Neutrophil (primary cell): ENCODE results near the gene SDCCAG8.

Source experiments
- H3K27ac ChIP-seq: fragments of 200-600 bp; sonication (generic); 2 replicates; pipeline ENCODE4 v1.5.1; 2016; ENCODE audit warnings: mild to moderate bottlenecking, moderate library complexity
- H3K27me3 ChIP-seq: fragments of 200-600 bp; sonication (generic); 2 replicates; pipeline ENCODE4 v1.6.0; 2016; ENCODE audit warnings: mild to moderate bottlenecking
- H3K36me3 ChIP-seq: fragments of 200-600 bp; sonication (generic); 2 replicates; pipeline ENCODE4 v1.5.1; 2017
- H3K4me1 ChIP-seq, 2 experiments: fragments of 200-600 bp in 1 of 2; sonication (generic) in 1 of 2; 1 replicate in 1 of 2; 2 replicates in 1 of 2; pipeline versions ENCODE4 v1.5.1 to v1.6.1; 2013 to 2016; ENCODE audit warnings: low read depth in 1 of 2, low read length in 1 of 2, mild to moderate bottlenecking in 1 of 2, moderate library complexity in 1 of 2; ENCODE audit not compliant: control insufficient read depth in 1 of 2, insufficient read depth in 1 of 2
- H3K4me3 ChIP-seq, 2 experiments: fragments of 200-600 bp in 1 of 2; sonication (generic) in 1 of 2; 1 replicate in 1 of 2; 2 replicates in 1 of 2; pipeline ENCODE4 v1.5.1; 2013 to 2016; ENCODE audit warnings: low read depth in 1 of 2, low read length in 1 of 2, mild to moderate bottlenecking in 1 of 2, moderate library complexity in 1 of 2
- H3K9me3 ChIP-seq: fragments of 200-600 bp; sonication (generic); 2 replicates; pipeline ENCODE4 v1.5.1; 2016
- TF ChIP-seq, protein P1 (sequence below): fragments of 200-600 bp; sonication (generic); IDR thresholded peaks from 2 replicates; pipeline ENCODE4 v1.5.1; 2016; ENCODE audit warnings: antibody characterized with exemption

Gene SDCCAG8

GRCh38 chr1:243447347-243447746 lies 191.5 kb downstream of the SDCCAG8 start:
- TF ChIP-seq, protein P1, sequence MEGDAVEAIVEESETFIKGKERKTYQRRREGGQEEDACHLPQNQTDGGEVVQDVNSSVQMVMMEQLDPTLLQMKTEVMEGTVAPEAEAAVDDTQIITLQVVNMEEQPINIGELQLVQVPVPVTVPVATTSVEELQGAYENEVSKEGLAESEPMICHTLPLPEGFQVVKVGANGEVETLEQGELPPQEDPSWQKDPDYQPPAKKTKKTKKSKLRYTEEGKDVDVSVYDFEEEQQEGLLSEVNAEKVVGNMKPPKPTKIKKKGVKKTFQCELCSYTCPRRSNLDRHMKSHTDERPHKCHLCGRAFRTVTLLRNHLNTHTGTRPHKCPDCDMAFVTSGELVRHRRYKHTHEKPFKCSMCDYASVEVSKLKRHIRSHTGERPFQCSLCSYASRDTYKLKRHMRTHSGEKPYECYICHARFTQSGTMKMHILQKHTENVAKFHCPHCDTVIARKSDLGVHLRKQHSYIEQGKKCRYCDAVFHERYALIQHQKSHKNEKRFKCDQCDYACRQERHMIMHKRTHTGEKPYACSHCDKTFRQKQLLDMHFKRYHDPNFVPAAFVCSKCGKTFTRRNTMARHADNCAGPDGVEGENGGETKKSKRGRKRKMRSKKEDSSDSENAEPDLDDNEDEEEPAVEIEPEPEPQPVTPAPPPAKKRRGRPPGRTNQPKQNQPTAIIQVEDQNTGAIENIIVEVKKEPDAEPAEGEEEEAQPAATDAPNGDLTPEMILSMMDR: no peak
- Histone ChIP-seq H3K9me3 (no peaks in the 10 kb centered on the region), H3K4me3 (no peak overlapping the region), H3K4me1 (peaks cover 28 to 31% of the 10 kb centered on the region in 2 experiments), H3K36me3 (no peaks in the 10 kb centered on the region), H3K27me3 (no peaks in the 10 kb centered on the region), H3K27ac (no peak overlapping the region)

DNA sequence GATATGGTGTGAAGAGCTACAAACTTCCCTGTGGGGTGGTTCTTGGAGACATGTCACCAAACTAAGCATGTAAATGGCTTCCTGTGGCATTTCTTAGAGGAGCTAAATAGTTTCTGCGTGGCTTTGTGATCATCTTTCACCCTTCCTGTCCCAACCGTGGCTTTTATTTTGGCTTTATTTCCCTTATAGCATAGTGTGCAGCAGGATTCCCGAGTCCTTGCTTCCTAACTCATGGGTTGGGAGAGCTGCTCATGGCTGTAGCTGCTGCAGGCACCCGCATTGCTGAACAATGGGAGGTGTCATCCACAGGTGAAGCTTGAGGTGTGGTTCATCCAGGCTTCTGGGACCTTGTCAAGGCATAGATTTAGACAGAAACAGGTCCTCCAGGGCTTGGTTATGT lies 192.0 kb downstream of the SDCCAG8 start:
- Histone ChIP-seq H3K36me3 (no peaks in the 10 kb centered on the region), H3K27ac (peak overlapping the region; percentile 30), H3K4me3 (no peak overlapping the region), H3K4me1 (peaks cover 28 to 33% of the 10 kb centered on the region in 2 experiments), H3K9me3 (no peaks in the 10 kb centered on the region), H3K27me3 (no peaks in the 10 kb centered on the region)
- TF ChIP-seq, protein P1: no peak

- Histone ChIP-seq H3K27me3 (no peaks in the 10 kb centered on the region), H3K4me1 (peaks cover 28 to 33% of the 10 kb centered on the region in 2 experiments), H3K36me3 (no peaks in the 10 kb centered on the region), H3K9me3 (no peaks in the 10 kb centered on the region), H3K4me3 (no peak overlapping the region), H3K27ac (no peak overlapping the region)
- TF ChIP-seq, protein P1: no peak
These were observed 193.5 kb downstream of the SDCCAG8 start for GRCh38 chr1:243449373-243449772.

DNA sequence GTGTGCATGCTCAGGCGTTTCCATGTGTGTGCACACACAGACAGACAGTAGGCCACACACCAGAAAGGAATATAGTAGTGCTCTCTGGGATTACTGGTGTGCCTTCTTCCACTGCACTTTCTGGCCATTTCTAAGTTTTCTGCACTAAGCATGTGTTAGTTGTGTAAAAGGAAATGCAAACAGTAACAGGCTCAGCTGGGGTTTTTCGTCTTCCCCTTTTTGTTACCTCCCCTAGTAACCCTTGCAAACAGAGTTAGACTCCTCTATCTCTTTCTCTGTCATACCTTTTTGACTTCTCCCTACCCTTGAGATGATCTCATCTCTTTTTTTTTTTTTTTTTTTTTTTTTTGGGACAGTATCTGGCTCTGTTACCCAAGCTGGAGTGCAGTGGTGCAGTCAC lies 196.3 kb downstream of the SDCCAG8 start:
- peaks cover 28% of the 10 kb centered on the region in 2 experiments for H3K4me1 ChIP-seq
- H3K9me3 ChIP-seq: no peaks in the 10 kb centered on the region
- H3K36me3 ChIP-seq: no peaks in the 10 kb centered on the region
- TF ChIP-seq, protein P1: no peak
- no peak overlapping the region for H3K4me3 ChIP-seq
- H3K27me3 ChIP-seq: no peaks in the 10 kb centered on the region
- peak overlapping the region; percentile 69 for H3K27ac ChIP-seq

- Histone ChIP-seq H3K4me3 (no peak overlapping the region), H3K27ac (no peak overlapping the region), H3K36me3 (no peaks in the 10 kb centered on the region), H3K27me3 (no peaks in the 10 kb centered on the region), H3K4me1 (peaks cover 21 to 23% of the 10 kb centered on the region in 2 experiments), H3K9me3 (no peaks in the 10 kb centered on the region)
- TF ChIP-seq, protein P1: no peak
These were observed 198.6 kb downstream of the SDCCAG8 start for GRCh38 chr1:243454328-243454997.
